ENCODE measurements around the gene PTPRG.

Gene PTPRG

GRCh38 chr3:61593446-61594029, 32.2 kb downstream of the PTPRG start:
- DNase-seq, result no peak

- no peak for DNase-seq
Observed at GRCh38 chr3:61594144-61594963, 33.0 kb downstream of the PTPRG start.

GRCh38 chr3:61594964-61595285, 33.6 kb downstream of the PTPRG start:
- no peak for DNase-seq

DNA sequence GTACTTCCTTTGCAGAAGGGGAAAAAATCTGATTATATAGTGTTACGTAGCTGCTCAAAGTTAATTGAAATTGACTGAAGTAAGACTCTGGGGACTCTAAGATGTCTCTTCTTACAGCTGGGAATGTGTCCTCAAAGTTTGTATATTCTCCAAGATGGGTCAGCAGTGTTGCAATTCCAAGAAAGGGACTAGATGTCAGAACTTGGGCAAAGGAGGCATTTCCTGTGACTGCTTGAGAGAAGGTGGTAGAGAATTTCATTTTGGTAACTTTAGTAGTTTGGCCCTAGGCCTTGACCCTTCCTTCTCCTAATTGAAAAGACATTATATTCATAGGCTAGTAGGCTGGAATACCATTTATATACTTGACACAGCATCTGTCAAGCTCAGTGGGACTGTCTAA, 33.9 kb downstream of the PTPRG start:
- DNase-seq, result no peak

GRCh38 chr3:61595826-61596225, 34.5 kb downstream of the PTPRG start:
- no peak for DNase-seq

- DNase-seq, result no peak
Observed at GRCh38 chr3:61597906-61598305, 36.5 kb downstream of the PTPRG start.

- no peak for DNase-seq
Observed at GRCh38 chr3:61600195-61600594, 38.8 kb downstream of the PTPRG start.

GRCh38 chr3:61601831-61602230, 40.5 kb downstream of the PTPRG start:
- no peak for DNase-seq

GRCh38 chr3:61602466-61602865, 41.1 kb downstream of the PTPRG start:
- no peak for DNase-seq

GRCh38 chr3:61605589-61606175, 44.3 kb downstream of the PTPRG start:
- DNase-seq, result no peak

GRCh38 chr3:61606196-61606595, 44.8 kb downstream of the PTPRG start:
- no peak for DNase-seq

DNA sequence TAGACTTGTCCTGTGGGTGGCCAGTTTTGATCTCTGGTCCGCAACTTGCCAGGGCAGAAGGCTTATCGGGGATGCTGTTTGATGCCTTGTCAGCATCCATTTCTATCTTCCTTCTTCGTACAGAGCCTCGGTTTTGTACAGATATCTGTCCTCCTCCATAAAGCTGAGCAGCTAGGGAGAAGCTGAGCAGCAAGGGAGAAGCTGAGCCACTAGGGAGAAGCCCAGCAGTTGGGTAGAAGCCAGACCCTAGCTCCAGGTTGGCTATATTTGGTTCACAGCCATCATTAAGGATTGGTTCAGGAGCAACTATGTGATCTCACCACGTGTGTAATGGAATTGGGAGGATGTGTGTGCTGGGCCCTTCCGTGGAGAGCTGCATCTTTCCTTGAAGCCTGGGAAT, 46.7 kb downstream of the PTPRG start:
- DNase-seq, result no peak

GRCh38 chr3:61608711-61609110, 47.3 kb downstream of the PTPRG start:
- no peak for DNase-seq

GRCh38 chr3:61610316-61610715, 48.9 kb downstream of the PTPRG start:
- DNase-seq, result no peak

DNA sequence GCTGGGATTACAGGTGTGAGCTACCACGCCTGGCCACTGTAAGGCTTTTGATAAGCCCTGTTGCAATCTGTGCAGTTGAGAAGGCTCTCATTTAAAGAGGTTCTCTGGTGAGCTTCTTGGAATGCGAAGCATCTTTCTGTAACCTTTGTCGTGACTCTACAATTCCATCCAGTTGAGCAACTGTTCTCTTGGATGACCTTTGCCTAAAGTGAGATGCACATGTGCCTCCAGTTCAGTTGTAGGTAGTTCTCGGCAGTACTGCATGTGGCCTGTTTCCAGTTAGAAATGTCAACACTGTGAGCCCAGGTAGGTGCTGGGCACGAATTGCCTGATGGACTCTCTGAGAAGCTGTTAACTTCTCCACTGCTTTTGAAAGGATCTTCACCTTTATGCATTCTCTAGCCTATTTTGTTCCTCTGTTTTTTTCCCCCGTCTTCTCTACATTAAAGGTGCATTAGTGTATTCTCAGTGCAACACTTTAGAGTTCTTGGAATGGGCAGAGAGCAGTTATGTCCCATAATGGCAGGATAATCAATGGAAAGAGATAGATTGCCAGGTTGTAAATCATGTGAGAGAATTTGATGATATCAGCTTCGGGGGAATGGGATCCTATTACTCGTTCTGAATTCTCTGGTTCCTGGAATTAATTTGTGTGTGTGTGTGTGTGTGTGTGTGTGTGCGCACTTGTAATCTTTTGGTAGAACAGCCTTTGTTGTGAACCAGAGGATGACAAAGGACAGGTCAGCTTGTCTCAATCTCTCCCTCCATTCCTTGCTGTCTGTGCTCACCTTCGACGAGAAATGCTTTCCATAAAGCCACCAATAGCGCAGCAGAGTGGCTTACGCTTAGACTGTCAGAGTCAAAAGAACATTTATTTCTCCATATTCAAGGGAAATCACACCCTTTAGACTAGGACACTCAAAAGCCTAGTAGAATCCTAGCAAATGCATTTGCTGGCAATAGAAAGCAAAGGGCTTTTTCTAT, 51.1 kb downstream of the PTPRG start:
- DNase-seq, result no peak

DNA sequence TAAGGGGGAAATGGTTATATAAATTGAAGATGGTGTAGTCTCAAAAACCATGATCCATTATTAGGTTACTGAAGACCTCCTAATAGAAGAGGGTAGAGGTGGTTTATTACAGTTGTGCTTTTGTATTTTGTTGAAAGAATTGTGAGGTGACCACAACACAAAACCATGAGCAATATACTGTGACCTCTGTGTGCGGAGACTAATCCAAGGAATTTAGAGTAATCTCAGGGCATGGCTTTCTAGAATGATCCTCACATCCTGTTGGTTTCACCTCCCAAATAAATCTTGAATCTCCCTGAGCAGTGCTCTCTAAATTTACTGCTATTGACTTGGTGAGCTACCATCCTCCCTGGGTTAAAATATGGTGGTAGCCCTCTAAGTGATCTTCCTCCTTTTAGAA, 52.3 kb downstream of the PTPRG start:
- no peak for DNase-seq

- no peak for DNase-seq
Observed at GRCh38 chr3:61615643-61616042, 54.3 kb downstream of the PTPRG start.

DNA sequence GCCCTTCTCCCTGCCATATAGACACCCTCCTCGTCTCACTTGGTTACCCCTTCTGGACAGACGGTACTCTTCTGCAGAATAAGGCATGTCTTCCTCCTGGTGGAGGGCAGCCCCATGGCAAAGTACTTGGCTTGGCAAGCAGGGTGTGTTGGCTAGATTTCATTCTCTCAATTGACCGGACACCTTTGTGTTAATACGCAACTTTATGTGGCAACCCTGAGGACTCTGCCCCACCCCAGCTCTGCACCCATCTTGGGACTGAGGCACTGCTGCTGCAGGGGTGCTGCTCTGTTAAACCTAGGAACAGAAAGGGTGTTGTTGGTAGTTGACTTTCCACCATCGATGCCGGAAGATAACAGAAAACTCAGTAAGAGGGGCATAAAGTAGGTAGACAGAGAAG, 55.2 kb downstream of the PTPRG start:
- no peak for DNase-seq

DNA sequence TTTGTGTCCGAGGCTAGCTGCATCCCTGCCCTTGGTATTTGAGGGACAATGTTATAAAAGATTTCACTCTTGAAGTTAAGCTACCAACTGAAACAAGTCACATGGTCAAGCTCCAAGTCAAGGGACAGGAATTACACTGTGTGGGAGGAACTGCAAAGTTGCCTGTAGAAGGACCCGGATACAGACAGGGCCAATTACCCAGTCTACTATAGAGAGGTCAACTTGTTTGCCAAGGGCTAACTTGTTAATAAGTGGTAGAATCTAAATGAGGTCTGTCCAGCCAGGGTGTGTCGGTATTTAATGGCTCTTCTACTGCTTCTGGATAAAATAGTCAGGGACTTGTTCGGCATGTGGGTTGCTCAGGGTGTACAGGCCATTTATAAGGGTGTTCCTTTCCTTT, 55.7 kb downstream of the PTPRG start:
- DNase-seq, result no peak

GRCh38 chr3:61617651-61618050, 56.3 kb downstream of the PTPRG start:
- no peak for DNase-seq

- no peak for DNase-seq
Observed at GRCh38 chr3:61618231-61618630, 56.9 kb downstream of the PTPRG start.

- no peak for DNase-seq
Observed at GRCh38 chr3:61618871-61619270, 57.5 kb downstream of the PTPRG start.

GRCh38 chr3:61620073-61620472, 58.7 kb downstream of the PTPRG start:
- DNase-seq, result no peak

Data from NCI-H187 treated with DMSO at 0.1 percent for 48 hours (cell line).